ENCODE measurements around the gene AARS2.

Gene AARS2

DNA sequence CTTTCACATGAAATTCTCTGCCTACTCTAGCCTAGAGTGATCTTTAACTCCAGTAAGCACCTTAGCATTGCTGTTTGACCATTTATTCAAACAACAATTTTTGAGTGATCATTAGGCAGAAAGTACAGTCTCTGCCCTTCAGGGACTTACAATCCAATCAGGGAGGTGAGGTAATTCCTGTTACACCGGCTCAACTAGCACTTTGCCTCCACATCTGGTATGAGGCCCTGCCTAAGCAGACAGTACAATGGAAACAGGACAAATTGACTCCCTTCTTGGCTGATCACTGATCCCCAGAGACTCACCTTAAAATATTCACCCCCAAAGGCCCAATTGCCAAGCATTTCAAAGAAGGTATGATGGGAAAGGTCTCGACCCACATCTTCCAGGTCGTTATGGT is 1.4 kb downstream of the AARS2 start:
- Histone ChIP-seq H3K27me3 (ENCODE audit: control insufficient read depth, insufficient read depth, low read length) (no peaks in the 10 kb centered on the region), H3K4me1 (ENCODE audit: control insufficient read depth, insufficient read depth, low read length) (no peaks in the 10 kb centered on the region; the same call in 1 of the 2 replicates), H3K27ac (ENCODE audit: low read length) (no peak overlapping the region), H3K36me3 (ENCODE audit: control insufficient read depth, insufficient read depth, low read length) (peaks cover 24% of the 10 kb centered on the region), H3K9me3 (ENCODE audit: control insufficient read depth, insufficient read depth, low read length) (no peaks in the 10 kb centered on the region), H3K4me3 (ENCODE audit: low read length) (no peak overlapping the region)
- no CpG with 5 or more reads among the region's 3 CpGs for WGBS (ENCODE audit: insufficient coverage, insufficient read length)
- DNase-seq (ENCODE audit: low read depth, low spot score), result no peak

DNA sequence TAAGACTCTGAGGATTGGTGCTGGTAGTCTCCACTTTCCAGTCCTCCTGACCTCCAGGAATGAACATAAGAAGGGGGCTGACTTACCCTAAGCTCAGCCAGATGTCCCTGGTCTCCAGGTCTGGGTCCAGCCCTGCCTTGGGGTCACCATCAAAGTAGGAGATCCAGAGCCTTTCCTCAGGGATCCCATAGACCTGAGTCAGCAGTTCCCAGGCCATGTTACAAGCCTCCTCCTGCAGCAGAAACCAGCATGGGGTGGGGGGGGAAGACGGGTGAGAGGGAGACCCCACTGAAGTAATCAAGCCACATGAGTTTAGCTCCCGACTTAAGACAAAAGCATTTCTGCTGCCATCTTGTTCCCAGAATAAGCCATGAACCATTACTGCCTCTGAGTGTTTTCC is 1.8 kb downstream of the AARS2 start:
- no CpG with 5 or more reads among the region's 2 CpGs for WGBS (ENCODE audit: insufficient coverage, insufficient read length)
- Histone ChIP-seq H3K27me3 (ENCODE audit: control insufficient read depth, insufficient read depth, low read length) (no peaks in the 10 kb centered on the region), H3K4me3 (ENCODE audit: low read length) (no peak overlapping the region), H3K4me1 (ENCODE audit: control insufficient read depth, insufficient read depth, low read length) (no peaks in the 10 kb centered on the region; the same call in 1 of the 2 replicates), H3K36me3 (ENCODE audit: control insufficient read depth, insufficient read depth, low read length) (peaks cover 26% of the 10 kb centered on the region), H3K27ac (ENCODE audit: low read length) (no peak overlapping the region), H3K9me3 (ENCODE audit: control insufficient read depth, insufficient read depth, low read length) (no peaks in the 10 kb centered on the region)
- no peak for DNase-seq (ENCODE audit: low read depth, low spot score)

- no CpG with 5 or more reads among the region's 3 CpGs for WGBS (ENCODE audit: insufficient coverage, insufficient read length)
- Histone ChIP-seq H3K27ac (ENCODE audit: low read length) (no peak overlapping the region), H3K27me3 (ENCODE audit: control insufficient read depth, insufficient read depth, low read length) (no peaks in the 10 kb centered on the region), H3K9me3 (ENCODE audit: control insufficient read depth, insufficient read depth, low read length) (no peaks in the 10 kb centered on the region), H3K4me1 (ENCODE audit: control insufficient read depth, insufficient read depth, low read length) (no peaks in the 10 kb centered on the region; the same call in 1 of the 2 replicates), H3K36me3 (ENCODE audit: control insufficient read depth, insufficient read depth, low read length) (peaks cover 30% of the 10 kb centered on the region), H3K4me3 (ENCODE audit: low read length) (no peak overlapping the region)
- no peak for DNase-seq (ENCODE audit: low read depth, low spot score)
Observed at GRCh38 chr6:44310241-44310640, 2.9 kb downstream of the AARS2 start.

DNA sequence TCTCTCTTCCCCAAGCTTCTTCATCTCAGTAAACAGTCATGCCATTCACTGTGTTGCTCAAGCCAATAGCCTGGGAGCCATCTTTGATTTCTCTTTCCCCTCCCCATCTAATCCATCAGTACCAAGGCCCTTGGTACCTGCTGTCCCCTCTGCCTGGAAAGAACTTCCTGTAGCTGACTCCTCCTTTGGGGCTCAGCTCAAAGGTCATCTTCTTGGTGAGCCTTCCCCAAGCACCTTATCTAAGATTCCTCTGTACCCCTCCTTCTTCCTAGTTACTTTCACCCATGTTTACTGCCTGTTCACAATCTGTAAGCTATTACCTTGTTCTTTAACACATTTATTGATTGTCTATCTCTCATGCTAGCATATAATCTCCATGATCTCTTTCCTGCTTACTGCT is 3.5 kb downstream of the AARS2 start:
- peaks cover 30% of the 10 kb centered on the region for H3K36me3 ChIP-seq (ENCODE audit: control insufficient read depth, insufficient read depth, low read length)
- no peak overlapping the region for H3K27ac ChIP-seq (ENCODE audit: low read length)
- no peaks in the 10 kb centered on the region for H3K27me3 ChIP-seq (ENCODE audit: control insufficient read depth, insufficient read depth, low read length)
- H3K9me3 ChIP-seq (ENCODE audit: control insufficient read depth, insufficient read depth, low read length), result no peaks in the 10 kb centered on the region
- no peaks in the 10 kb centered on the region; the same call in 1 of the 2 replicates for H3K4me1 ChIP-seq (ENCODE audit: control insufficient read depth, insufficient read depth, low read length)
- H3K4me3 ChIP-seq (ENCODE audit: low read length), result no peak overlapping the region
- no peak for DNase-seq (ENCODE audit: low read depth, low spot score)

DNA sequence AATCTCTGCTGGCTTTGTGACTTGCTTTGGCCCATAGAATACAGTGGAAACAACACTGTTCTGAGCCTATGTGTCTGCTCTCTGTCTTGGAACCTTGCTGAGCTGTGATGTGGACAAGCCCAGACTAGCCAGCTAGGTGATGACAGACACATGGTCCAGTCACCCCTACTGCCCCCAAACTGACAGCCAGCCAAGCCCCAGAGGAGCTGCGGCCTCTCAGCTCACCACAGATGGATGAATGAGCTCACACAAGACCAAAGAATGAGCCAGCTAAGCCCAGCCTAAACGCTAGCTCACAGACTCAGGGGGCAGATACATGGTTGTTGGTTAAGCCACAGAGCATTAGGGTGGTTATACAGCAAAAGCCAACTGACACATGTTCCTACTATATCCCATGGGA is 4.1 kb downstream of the AARS2 start:
- H3K27ac ChIP-seq (ENCODE audit: low read length), result no peak overlapping the region
- peaks cover 36% of the 10 kb centered on the region for H3K36me3 ChIP-seq (ENCODE audit: control insufficient read depth, insufficient read depth, low read length)
- no peaks in the 10 kb centered on the region for H3K27me3 ChIP-seq (ENCODE audit: control insufficient read depth, insufficient read depth, low read length)
- no peaks in the 10 kb centered on the region for H3K9me3 ChIP-seq (ENCODE audit: control insufficient read depth, insufficient read depth, low read length)
- no peak overlapping the region for H3K4me3 ChIP-seq (ENCODE audit: low read length)
- no peaks in the 10 kb centered on the region; the same call in 1 of the 2 replicates for H3K4me1 ChIP-seq (ENCODE audit: control insufficient read depth, insufficient read depth, low read length)
- DNase-seq (ENCODE audit: low read depth, low spot score), result no peak
- WGBS (ENCODE audit: insufficient coverage, insufficient read length), result no CpG with 5 or more reads among the region's 2 CpGs

DNA sequence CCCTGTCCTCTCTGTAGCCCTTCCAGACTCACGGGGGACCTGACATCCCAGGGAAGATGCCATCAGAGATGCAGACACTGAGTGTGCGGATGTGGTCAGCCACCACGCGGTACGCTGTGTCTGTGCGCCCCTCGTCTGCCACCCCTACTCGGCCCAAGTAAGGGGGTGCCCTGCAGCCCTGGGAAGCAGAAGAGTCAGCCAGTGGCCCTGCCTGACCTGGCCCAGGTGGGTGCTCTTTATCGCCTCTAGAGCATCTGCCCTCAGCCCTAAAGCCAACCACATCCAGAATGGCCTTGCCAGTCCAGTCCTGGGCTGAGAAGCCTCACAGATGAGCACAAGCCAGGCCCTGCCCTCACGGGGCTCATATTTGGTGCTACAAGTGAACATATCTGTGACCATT is 5.9 kb downstream of the AARS2 start:
- no peaks in the 10 kb centered on the region for H3K27me3 ChIP-seq (ENCODE audit: control insufficient read depth, insufficient read depth, low read length)
- H3K36me3 ChIP-seq (ENCODE audit: control insufficient read depth, insufficient read depth, low read length), result peaks cover 52% of the 10 kb centered on the region
- WGBS (ENCODE audit: insufficient coverage, insufficient read length), result no CpG with 5 or more reads among the region's 10 CpGs
- DNase-seq (ENCODE audit: low read depth, low spot score), result no peak
- H3K4me1 ChIP-seq (ENCODE audit: control insufficient read depth, insufficient read depth, low read length), result no peaks in the 10 kb centered on the region; the same call in 1 of the 2 replicates
- H3K9me3 ChIP-seq (ENCODE audit: control insufficient read depth, insufficient read depth, low read length), result no peaks in the 10 kb centered on the region
- H3K27ac ChIP-seq (ENCODE audit: low read length), result no peak overlapping the region
- no peak overlapping the region for H3K4me3 ChIP-seq (ENCODE audit: low read length)

DNA sequence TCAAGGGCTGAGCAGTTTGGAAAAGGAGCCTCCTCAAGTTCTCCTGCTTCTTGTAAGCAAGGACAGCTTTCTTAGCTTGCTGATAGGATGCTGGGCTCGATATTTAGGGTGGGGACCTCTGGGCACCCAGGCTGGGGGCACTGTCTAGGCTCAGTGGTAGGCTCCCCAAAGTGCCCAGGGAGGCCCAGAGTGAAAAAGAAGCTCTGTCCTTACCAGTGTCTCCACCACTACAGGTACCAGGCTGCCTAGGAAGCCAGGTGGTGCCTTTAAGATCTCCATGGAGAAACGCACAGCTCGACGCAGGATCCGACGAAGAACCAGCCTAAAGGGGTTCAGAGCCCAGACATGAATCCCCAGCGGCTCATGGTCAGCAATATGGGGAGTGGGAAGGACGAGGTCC is 6.4 kb downstream of the AARS2 start:
- H3K27ac ChIP-seq (ENCODE audit: low read length), result no peak overlapping the region
- no peaks in the 10 kb centered on the region; the same call in 1 of the 2 replicates for H3K4me1 ChIP-seq (ENCODE audit: control insufficient read depth, insufficient read depth, low read length)
- WGBS (ENCODE audit: insufficient coverage, insufficient read length), result no CpG with 5 or more reads among the region's 8 CpGs

DNA sequence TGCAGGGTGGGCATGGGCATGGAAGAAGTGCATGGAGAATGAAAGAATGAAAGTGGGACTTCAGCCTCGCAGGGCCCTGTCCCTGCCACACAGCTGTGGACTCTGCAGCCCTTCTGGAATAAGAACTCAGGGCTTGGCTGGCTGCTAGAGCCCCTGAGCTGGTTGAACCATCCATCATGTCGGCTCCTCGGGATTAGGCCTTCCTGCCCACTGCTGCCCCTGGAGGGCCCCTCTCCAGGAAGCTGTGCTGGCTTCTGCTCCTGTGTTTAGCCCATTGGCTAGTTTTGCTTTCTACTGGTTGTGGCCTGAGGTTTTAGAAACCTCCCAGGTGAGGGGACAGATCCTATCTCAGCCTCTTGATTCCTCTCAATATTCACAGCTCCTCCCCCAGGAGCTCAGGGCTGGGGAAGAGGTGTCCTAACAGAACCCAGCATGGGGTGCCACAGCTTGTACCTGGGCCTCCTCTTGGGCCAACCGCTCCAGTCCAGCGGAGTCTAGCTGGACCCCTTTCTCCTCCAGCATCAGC is 7.9 kb downstream of the AARS2 start:
- Histone ChIP-seq H3K9me3 (ENCODE audit: control insufficient read depth, insufficient read depth, low read length) (no peaks in the 10 kb centered on the region), H3K4me1 (ENCODE audit: control insufficient read depth, insufficient read depth, low read length) (no peaks in the 10 kb centered on the region; the same call in 1 of the 2 replicates), H3K36me3 (ENCODE audit: control insufficient read depth, insufficient read depth, low read length) (peaks cover 53% of the 10 kb centered on the region), H3K4me3 (ENCODE audit: low read length) (no peak overlapping the region), H3K27ac (ENCODE audit: low read length) (no peak overlapping the region), H3K27me3 (ENCODE audit: control insufficient read depth, insufficient read depth, low read length) (no peaks in the 10 kb centered on the region)
- no peak for DNase-seq (ENCODE audit: low read depth, low spot score)
- no CpG with 5 or more reads among the region's 5 CpGs for WGBS (ENCODE audit: insufficient coverage, insufficient read length)

More for the DNA sequence above, 6.4 kb downstream of the AARS2 start:
- no peak for DNase-seq (ENCODE audit: low read depth, low spot score)
- Histone ChIP-seq H3K4me3 (ENCODE audit: low read length) (no peak overlapping the region), H3K36me3 (ENCODE audit: control insufficient read depth, insufficient read depth, low read length) (peaks cover 57% of the 10 kb centered on the region), H3K9me3 (ENCODE audit: control insufficient read depth, insufficient read depth, low read length) (no peaks in the 10 kb centered on the region), H3K27me3 (ENCODE audit: control insufficient read depth, insufficient read depth, low read length) (no peaks in the 10 kb centered on the region)

GRCh38 chr6:44304282-44305199 is 8.6 kb downstream of the AARS2 start:
- peaks cover 51% of the 10 kb centered on the region for H3K36me3 ChIP-seq (ENCODE audit: control insufficient read depth, insufficient read depth, low read length)
- no CpG with 5 or more reads among the region's 25 CpGs for WGBS (ENCODE audit: insufficient coverage, insufficient read length)
- no peaks in the 10 kb centered on the region for H3K9me3 ChIP-seq (ENCODE audit: control insufficient read depth, insufficient read depth, low read length)
- H3K4me3 ChIP-seq (ENCODE audit: low read length), result no peak overlapping the region
- H3K27ac ChIP-seq (ENCODE audit: low read length), result no peak overlapping the region
- no peak for DNase-seq (ENCODE audit: low read depth, low spot score)
- H3K4me1 ChIP-seq (ENCODE audit: control insufficient read depth, insufficient read depth, low read length), result no peaks in the 10 kb centered on the region; the same call in 1 of the 2 replicates
- no peaks in the 10 kb centered on the region for H3K27me3 ChIP-seq (ENCODE audit: control insufficient read depth, insufficient read depth, low read length)

DNA sequence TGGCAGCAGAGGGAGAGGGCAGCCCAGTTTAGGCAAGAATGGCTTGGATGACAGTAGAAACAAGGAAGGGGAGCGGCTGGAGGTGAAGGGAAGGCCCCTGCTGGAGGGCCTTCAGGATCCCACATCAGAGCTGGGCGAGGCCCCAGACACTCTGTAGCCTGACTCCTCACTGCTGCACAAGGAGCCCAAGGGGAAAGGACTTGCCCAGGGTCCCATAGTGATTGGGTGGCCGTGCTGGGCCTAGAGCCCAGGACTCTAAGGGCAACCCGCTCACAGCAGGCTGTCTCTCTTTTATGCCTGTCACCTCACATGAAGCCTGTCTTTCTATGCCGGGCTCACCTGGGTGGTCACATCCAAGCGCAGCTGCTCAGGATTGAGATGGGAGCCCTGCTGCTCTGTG is 9.3 kb downstream of the AARS2 start:
- DNase-seq (ENCODE audit: low read depth, low spot score), result no peak
- Histone ChIP-seq H3K27ac (ENCODE audit: low read length) (no peak overlapping the region), H3K9me3 (ENCODE audit: control insufficient read depth, insufficient read depth, low read length) (no peaks in the 10 kb centered on the region), H3K36me3 (ENCODE audit: control insufficient read depth, insufficient read depth, low read length) (peaks cover 51% of the 10 kb centered on the region), H3K27me3 (ENCODE audit: control insufficient read depth, insufficient read depth, low read length) (no peaks in the 10 kb centered on the region), H3K4me3 (ENCODE audit: low read length) (no peak overlapping the region), H3K4me1 (ENCODE audit: control insufficient read depth, insufficient read depth, low read length) (no peaks in the 10 kb centered on the region; the same call in 1 of the 2 replicates)
- WGBS (ENCODE audit: insufficient coverage, insufficient read length), result no CpG with 5 or more reads among the region's 6 CpGs

Data from iPS DF 6.9 (cell line).